Fibroblast of gingiva (primary cell): ENCODE results near the gene CRYBB2.
"Not testable (repeated sequence)": the region's sequence is repeated elsewhere in the genome, so short reads cannot be mapped to it uniquely, and the experiment has no call there.

Experiments
- DNase-seq: peaks from one replicate; pipeline ENCODE4 v3.0.0-alpha.2; 2011; ENCODE audit warnings: low read depth

Gene CRYBB2

GRCh38 chr22:25233706-25234105, 14.3 kb downstream of the CRYBB2 start:
- DNase-seq: not testable (repeated sequence)

GRCh38 chr22:25235547-25236290, 16.3 kb downstream of the CRYBB2 start:
- peak; percentile 71 for DNase-seq

GRCh38 chr22:25236417-25236816, 17.0 kb downstream of the CRYBB2 start:
- DNase-seq: no peak

GRCh38 chr22:25237503-25237902, 18.1 kb downstream of the CRYBB2 start:
- DNase-seq: no peak

GRCh38 chr22:25238058-25238457, 18.6 kb downstream of the CRYBB2 start:
- not testable (repeated sequence) for DNase-seq

GRCh38 chr22:25255169-25255568, 35.7 kb downstream of the CRYBB2 start:
- DNase-seq: not testable (repeated sequence)

- not testable (repeated sequence) for DNase-seq
Measured at GRCh38 chr22:25267567-25267966, 48.1 kb downstream of the CRYBB2 start.

- DNase-seq: not testable (repeated sequence)
Measured at GRCh38 chr22:25268902-25269301, 49.5 kb downstream of the CRYBB2 start.

- not testable (repeated sequence) for DNase-seq
Measured at GRCh38 chr22:25270061-25270460, 50.6 kb downstream of the CRYBB2 start.

- not testable (repeated sequence) for DNase-seq
Measured at GRCh38 chr22:25273231-25273630, 53.8 kb downstream of the CRYBB2 start.

- not testable (repeated sequence) for DNase-seq
Measured at GRCh38 chr22:25273928-25274327, 54.5 kb downstream of the CRYBB2 start.

- not testable (repeated sequence) for DNase-seq
Measured at GRCh38 chr22:25280118-25280517, 60.7 kb downstream of the CRYBB2 start.
